ENCODE data around the gene PTPRE.
A peak's percentile ranks its signal among the peaks of the same experiment; 100 is the strongest.

The PTPRE gene

GRCh38 chr10:127906548-127907377, at the start of gene PTPRE:
Gene PTPRE (plus strand): TSS chr10:127907103. CDS start chr10:128040882, 133,779 bp downstream.
- DNase-seq = peak; percentile 62

DNA sequence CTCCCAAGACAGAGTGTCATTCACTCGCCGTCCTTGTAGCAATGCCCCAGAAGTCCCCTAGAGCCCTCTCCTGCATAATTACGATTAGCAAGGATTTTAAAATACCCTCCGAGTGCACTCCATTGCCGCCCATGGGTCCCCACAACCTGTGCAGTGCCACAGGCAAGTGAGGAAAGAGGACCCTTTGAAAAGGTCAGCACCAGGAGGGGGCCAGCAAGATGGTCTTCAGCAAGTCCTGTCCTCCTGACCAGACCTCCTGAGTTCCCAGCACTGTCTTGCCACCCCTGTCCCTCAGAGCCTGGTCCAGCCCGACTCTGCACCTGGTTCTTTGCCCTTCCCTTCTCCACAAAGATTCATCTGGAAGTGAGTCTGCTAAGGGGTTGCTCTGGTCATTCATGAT, 46.3 kb upstream of the PTPRE start:
- DNase-seq = no peak

GRCh38 chr10:127863231-127863825, 43.6 kb upstream of the PTPRE start:
- no peak for DNase-seq

- DNase-seq = no peak
Observed at GRCh38 chr10:127866276-127867013, 40.5 kb upstream of the PTPRE start.

DNA sequence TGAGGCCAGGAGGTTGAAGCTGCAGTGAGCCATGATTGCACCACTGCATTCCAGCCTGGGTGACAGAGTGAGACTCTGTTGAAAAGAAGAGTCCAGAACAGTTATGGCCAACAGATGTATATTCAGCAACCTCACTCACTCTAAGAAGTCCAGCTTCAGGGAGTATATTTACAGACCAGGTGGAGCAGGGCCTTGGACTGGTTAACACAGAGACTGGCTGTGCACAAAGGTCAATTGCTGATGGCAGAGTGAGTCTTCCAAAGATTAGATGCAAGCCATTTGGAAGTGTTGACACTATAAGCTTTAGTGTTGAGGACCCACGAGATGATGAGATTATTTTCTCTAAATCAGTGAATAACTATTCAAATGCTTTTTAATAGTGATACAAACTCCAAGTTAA, 39.1 kb upstream of the PTPRE start:
- no peak for DNase-seq

DNA sequence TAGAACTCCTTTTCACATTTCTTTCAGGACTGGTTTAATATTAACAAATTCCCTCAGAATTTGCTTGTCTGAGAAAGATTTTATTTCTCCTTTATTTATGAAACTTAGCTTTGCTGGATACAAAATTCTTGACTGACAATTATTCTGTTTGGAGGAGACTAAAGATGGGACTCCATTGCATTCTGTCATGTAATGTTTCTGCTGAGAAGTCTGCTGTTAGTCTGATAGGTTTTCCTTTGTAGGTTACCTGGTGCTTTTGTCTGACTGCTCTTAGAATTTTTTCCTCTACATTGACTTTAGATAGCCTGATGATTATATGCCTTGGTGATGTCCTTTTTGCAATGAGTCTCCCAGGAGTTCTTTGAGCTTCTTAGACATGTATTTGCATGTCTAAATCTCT, 37.6 kb upstream of the PTPRE start:
- no peak for DNase-seq

DNA sequence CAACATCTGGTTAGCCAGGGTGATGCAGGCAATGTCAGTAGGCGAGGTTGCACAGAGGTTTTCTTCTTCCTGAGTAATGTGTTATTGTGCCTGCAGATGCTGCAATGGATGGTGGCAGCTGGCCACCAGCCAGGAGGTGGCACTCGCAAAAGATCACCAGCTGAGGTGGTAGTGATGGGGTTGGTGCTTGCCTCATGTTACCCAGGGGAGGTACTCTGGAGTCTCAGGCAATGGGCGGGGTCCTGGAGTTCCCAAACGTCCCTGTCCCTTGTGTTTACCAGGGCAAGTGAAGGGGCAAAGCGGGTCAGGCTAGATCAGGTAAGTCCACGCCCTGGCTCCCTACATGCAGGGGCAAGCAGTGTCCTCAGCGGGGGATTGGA, 35.3 kb upstream of the PTPRE start:
- DNase-seq = no peak

GRCh38 chr10:127872011-127872761, 34.7 kb upstream of the PTPRE start:
- no peak for DNase-seq

- no peak for DNase-seq
Observed at GRCh38 chr10:127872871-127873600, 33.9 kb upstream of the PTPRE start.

DNA sequence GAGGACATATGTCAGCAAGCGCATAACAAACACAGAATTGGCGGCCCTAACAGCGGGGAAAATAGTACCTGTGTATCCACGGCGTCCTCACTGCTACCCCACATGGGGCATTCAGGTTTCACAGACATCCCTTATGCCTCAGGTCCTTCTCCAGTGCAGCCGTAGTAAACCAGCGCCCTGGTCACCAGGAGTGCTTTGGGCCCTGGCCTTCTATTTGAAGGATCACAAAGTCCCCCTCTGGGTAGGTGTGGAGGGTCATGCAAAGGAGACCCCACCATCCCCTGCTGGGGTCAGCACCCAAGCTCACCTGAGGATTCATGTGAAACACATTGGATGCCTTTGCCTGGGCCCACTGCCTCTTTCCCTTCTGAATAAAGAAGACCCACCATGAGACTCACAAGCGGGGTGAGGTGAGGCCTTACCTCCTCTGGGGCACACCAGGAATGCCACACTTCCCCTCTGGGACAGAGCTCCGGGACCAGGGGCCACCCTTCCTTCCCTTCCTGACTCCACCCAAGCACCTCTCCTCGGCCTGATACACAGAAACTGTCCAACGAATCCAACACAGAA, 32.9 kb upstream of the PTPRE start:
- no peak for DNase-seq

GRCh38 chr10:127874671-127875448, 32.0 kb upstream of the PTPRE start:
- no peak for DNase-seq

GRCh38 chr10:127875449-127875765, 31.5 kb upstream of the PTPRE start:
- no peak for DNase-seq

DNA sequence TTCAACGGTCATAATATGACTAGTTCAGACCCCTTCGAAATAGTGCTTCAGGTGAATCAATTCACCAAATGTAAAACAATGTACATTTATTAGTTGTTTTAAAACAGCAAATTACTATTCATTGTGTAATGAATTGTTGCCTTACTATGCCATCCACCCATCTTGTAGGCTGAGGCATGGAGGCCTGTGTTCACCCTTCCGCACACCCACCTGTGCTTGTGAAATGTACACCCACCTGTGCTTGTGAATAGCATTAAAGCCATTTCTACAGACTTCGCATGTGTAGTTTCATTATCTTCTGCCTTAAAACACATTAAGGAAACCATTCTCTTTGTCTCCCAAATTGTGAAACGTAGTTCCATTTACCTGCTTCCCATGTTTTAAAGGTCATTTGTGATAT, 31.0 kb upstream of the PTPRE start:
- DNase-seq = no peak

DNA sequence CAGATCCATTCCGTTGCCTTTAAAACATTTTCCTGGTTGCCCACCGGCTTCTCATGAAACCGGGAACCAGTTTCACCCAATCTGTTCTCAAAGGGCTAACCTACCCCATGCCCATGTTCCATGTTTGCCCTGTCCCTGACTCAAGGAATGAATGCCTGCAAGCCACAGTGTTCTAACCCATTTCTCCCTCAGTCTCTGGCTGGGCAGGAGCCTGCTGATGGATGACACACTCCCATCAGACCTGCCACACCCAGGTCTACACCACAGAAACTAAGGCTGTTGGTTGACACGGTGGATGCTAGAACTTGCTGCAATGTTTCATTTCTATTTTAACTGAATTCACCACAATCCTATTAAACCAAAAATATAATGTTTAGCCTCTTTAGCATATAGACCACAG, 29.8 kb upstream of the PTPRE start:
- DNase-seq = no peak

DNA sequence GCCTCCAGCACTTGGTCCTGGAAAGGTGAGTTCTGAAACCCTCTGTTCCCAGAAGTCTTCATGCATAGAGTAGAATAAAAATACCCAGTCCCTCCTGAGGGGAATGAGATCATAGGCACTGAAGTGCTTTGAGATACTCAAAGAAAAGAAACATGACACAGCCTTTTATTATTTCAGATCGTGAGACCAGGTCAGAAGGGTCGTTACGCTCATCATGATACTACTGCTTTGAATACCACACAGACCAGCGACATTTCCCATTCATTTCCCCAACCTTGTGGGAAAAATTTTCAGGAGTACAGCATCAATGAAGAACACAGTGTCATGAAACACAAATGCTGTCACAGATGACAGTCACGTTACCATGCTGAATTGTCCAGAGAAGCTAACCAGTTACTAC, 29.2 kb upstream of the PTPRE start:
- no peak for DNase-seq

GRCh38 chr10:127878475-127879055, 28.3 kb upstream of the PTPRE start:
- DNase-seq = no peak

DNA sequence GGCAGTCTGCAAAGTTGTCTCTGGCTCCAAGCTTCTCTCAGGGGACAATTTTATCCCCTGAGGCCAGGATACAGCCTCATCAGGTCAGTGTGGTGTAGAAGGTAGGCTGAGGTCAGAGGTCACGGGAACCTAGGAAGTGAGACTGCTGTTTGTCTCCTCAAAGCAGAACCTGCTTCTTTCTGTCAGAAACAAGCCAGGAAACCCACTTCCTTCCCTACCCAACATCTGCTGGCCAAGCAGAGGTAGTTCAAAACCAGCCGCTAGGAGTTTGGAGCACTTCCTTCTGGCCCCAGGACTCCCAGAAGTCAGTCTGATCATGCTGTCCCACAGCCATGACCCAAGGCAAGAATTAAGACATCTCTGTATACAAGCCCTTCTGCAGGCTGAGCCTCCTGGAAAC, 26.3 kb upstream of the PTPRE start:
- DNase-seq = no peak

DNA sequence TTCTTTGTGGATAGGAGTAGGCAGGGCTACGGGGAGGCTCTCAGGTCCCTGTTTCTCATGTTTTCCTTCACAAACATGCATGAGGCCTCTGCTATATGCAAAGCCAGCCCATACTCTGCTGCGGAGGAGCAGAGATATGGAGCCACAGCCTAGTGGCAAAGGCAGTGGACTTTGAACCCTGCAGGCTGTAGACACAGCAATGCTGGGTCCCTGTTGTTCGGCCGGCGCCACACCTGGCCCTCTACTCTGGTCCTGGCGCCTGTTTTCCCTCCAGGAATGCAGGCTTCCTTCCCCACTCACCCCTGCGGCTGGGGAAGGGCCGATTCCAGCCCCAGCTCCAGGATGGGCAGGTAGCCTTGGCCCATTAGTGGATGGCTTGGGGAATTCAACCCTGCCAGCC, 25.6 kb upstream of the PTPRE start:
- DNase-seq = no peak

DNA sequence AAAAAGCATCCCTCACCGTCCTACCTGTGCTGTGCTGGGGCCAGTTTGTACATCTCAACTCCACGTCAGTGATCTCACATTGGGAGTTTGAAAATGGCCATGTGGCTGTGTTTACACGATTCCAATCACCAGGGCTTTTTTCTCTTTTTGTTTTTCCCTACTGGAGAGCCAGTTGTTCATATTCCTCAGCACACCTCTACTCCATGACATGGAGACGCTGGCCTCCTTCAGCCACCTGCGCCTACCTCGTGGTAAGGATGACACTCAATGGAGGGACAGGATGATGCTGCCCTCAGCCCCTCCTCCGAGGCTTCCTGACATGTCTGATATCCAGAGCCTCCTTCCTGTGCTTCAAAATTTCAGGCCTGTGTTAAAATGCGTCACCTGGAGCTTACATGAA, 24.5 kb upstream of the PTPRE start:
- no peak for DNase-seq

- DNase-seq = no peak
Observed at GRCh38 chr10:127882801-127883459, 24.0 kb upstream of the PTPRE start.

DNA sequence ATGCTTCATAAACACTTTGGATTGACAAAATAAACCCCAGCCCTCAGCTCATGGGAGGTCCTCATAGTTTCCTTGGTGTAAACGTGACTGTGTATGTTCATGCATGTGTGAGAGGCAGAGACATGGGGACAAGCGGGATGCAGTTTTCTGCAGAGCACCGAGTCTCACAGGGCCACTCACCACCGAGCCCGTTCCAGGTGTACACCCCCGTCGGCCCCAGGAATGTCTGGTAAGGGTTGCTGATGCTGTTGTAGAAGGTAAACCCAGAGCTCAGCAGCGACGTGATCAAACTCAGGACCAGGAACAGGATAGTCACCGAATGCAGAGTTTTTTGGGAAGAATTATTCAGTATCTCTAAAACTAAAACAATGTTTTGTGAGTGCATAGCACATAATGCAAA, 23.4 kb upstream of the PTPRE start:
- no peak for DNase-seq
